ENCODE data around the gene TBC1D19.

DNA sequence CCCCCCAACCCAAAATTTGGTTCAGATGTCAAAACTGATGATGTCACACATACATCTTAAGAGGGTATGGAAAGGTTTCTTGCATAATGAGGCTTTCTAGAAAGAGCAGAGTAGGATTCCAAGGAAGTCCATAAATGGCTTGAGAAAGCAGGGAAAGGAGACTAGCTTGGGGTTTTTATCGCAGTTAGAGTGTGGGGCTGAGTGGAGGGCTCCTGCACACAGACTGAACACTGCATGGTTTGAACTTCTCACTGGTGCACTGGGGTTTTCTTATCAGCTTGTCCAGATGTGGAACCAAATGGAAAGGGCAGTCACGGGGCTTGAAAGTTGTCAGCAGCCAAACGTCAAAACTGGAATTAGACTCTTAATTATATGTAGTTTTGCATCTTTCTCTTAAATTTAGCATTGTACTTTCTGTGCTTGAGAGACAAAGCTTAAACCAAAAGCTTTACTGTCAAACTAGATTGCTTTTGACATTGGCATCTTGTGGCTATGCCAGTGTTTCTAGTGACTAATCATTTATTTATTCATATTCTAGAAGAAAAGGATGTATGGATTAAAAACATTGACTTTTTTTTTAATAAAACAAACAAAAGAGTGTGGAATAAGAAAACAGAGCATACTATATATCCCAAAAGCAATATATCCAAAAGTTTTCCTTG, 198.4 kb downstream of the TBC1D19 start:
- TF ChIP-seq, protein P1, sequence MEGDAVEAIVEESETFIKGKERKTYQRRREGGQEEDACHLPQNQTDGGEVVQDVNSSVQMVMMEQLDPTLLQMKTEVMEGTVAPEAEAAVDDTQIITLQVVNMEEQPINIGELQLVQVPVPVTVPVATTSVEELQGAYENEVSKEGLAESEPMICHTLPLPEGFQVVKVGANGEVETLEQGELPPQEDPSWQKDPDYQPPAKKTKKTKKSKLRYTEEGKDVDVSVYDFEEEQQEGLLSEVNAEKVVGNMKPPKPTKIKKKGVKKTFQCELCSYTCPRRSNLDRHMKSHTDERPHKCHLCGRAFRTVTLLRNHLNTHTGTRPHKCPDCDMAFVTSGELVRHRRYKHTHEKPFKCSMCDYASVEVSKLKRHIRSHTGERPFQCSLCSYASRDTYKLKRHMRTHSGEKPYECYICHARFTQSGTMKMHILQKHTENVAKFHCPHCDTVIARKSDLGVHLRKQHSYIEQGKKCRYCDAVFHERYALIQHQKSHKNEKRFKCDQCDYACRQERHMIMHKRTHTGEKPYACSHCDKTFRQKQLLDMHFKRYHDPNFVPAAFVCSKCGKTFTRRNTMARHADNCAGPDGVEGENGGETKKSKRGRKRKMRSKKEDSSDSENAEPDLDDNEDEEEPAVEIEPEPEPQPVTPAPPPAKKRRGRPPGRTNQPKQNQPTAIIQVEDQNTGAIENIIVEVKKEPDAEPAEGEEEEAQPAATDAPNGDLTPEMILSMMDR (conservative IDR thresholded peaks at IDR 0.05), result no peak
- TF ChIP-seq EZH2 (IDR thresholded peaks at IDR 0.05; ENCODE audit: low read depth), result no peak
